ENCODE data around the gene SCGB1A1. TPM values are rescaled to one million over a fixed set of nuclear protein-coding genes. Genes with fewer than 3 reads are reported as not detected.

SCGB1A1 gene
- total RNA-seq, 4 donors from 2014 or later: not detected

DNA sequence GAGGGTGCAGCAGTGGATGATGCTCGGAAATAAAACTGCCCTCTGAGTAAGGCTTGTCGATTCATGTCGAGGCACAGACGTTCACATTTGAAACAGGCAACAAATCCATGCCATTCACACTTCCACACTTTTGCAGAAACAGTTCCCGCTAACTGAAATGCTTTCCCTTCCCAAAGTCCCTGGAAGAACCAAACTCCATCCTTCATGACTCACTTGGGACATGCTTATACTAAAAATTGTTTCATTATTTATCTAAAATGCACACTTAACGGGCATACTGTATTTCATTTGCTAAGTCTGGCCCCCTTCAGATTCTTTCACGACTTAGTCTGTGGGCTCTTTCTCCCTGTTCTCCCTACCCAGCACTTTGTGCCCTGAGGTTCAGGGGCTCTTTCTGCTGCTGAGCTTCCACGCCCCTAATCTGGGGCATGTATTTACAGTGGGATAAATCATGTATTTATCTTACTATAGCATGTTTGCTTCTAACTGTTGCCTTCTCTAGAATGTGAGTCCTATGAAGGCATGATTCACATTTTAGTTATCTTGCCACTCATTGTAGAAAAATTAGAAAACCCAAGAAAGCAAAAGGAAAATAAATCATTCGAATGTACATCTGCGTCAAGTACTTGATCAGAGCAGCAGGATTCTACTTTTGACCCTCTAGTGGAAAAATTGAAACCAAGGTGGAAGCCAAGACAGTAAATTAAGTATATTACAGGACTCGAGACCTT lies 12.5 kb downstream of the SCGB1A1 start:
- ATAC-seq (ENCODE audit: low FRiP score) (peak; percentile 47), DNase-seq (ENCODE audit: low spot score) (no peak)
- TF ChIP-seq CTCF (IDR thresholded peaks at IDR 0.05): no peak

- DNase-seq (ENCODE audit: low spot score): no peak
- ATAC-seq (ENCODE audit: low FRiP score): no peak
- no peak for TF ChIP-seq CTCF (IDR thresholded peaks at IDR 0.05)
Measured at GRCh38 chr11:62432695-62433094, 13.9 kb downstream of the SCGB1A1 start.

DNA sequence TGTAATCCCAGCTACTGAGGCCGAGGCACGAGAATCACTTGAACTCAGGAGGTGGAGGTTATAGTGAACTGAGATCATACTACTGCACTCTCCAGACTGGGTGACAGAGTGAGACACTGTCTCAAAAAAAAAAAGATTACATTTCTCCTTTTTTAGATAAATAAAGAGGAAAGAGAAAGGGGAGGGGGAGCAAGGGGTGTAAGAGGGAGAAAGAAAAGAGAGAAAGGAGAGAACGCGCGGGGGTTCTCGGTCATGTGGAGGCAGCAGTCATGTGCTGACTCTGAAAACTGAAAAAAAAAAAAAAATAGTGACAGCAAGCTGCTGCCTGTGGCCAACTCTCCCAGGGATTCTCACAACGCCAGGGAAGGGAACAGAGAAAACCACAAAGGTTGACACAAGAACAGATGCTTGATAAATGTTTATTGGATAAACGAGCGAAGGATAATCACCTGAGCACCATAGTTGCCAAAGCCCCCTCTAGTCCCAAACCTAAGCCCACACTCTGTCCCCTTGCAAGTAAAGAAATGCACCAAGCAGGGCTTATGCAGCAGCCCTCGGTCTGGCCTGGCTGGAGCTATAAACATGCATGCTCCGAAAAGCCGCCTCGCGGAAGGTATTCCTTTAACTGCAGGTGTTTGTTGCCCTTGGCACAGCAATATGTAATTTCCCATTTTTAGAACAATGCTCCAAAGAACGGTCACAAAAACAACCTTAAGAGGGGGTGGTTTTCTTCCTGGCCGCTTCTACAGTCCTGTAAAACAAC lies 14.5 kb downstream of the SCGB1A1 start:
- DNase-seq (ENCODE audit: low spot score) (no peak), ATAC-seq (ENCODE audit: low FRiP score) (no peak)
- no peak for TF ChIP-seq CTCF (IDR thresholded peaks at IDR 0.05)

DNA sequence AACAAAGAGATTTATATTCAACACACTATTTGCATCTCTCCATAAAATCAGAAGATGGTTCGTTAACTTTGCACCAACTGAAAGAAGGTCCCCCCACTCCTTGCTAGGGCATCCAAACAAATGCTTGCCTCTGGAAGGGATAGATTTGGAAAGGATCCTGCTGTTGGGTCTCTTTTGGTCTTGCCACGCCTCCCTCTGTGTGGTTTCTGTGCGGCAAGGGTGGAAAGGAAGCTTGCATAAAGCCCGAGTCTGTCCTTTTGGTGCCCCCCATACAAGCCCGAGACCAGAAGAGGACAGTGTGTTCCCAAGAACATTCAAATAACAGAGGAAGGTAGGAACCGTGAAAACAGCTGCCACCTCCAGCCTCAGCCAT lies 15.1 kb downstream of the SCGB1A1 start:
- no peak for ATAC-seq (ENCODE audit: low FRiP score)
- TF ChIP-seq CTCF (IDR thresholded peaks at IDR 0.05): no peak
- no peak for DNase-seq (ENCODE audit: low spot score)

- TF ChIP-seq CTCF (IDR thresholded peaks at IDR 0.05): no peak
- DNase-seq (ENCODE audit: low spot score): no peak
- ATAC-seq (ENCODE audit: low FRiP score): no peak
Measured at GRCh38 chr11:62435846-62436660, 17.2 kb downstream of the SCGB1A1 start.

DNA sequence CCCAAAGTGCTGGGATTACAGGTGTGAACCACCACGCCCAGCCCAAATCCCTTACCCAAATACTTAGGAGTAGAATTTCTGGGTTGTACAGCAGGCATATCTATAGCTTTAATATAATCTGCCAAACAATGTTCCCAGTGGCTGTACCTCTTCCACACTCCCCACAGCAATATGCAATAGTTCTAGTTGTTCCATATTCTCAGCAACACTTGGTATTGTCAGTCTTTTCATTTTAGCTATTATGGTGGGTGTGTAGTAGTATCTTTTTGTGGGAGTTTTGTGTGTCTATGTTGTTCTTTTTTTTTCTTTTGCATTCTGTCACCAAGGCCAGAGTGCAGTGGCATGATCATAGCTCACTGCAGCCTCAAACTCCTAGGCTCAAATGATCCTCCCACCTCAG lies 18.8 kb downstream of the SCGB1A1 start:
- ATAC-seq (ENCODE audit: low FRiP score) (no peak), DNase-seq (ENCODE audit: low spot score) (no peak)
- TF ChIP-seq CTCF (IDR thresholded peaks at IDR 0.05): no peak

Measured in omental fat pad (tissue), 4 donors.